Spleen (tissue), 7 donors: Measurements from ENCODE around the gene ARRB2.
"Not testable (repeated sequence)": the region's sequence is repeated elsewhere in the genome, so short reads cannot be mapped to it uniquely, and the experiment has no call there.

Experiments
- CTCF ChIP-seq, 11 experiments: fragments of 200-600 bp in 7 of 11; fragments of 450-650 bp in 4 of 11; sonication (generic) in 4 of 11; IDR thresholded peaks in 8 of 11; conservative IDR thresholded peaks in 3 of 11; 1 replicate in 7 of 11; 2 replicates in 4 of 11; pipeline versions ENCODE4 v1.4.0 to v1.8.0; 2016 to 2021; ENCODE audit warnings: antibody characterized with exemption in 11 of 11, inconsistent platforms in 4 of 11, mild to moderate bottlenecking in 1 of 11
- POLR2A ChIP-seq, 3 donors: fragments of 450-650 bp; IDR thresholded peaks; one replicate each; pipeline ENCODE4 v1.5.1; 2017; ENCODE audit warnings: antibody characterized with exemption in 3 of 3, mild to moderate bottlenecking in 1 of 3
- donor health status: DM: no; HTN: no; CAD: no; lungs with moderate emphysema.
- donor health status: DM: no; HTN: no; CAD: no.
- donor health status: DM: no; HTN: no; CAD: no.

DNA sequence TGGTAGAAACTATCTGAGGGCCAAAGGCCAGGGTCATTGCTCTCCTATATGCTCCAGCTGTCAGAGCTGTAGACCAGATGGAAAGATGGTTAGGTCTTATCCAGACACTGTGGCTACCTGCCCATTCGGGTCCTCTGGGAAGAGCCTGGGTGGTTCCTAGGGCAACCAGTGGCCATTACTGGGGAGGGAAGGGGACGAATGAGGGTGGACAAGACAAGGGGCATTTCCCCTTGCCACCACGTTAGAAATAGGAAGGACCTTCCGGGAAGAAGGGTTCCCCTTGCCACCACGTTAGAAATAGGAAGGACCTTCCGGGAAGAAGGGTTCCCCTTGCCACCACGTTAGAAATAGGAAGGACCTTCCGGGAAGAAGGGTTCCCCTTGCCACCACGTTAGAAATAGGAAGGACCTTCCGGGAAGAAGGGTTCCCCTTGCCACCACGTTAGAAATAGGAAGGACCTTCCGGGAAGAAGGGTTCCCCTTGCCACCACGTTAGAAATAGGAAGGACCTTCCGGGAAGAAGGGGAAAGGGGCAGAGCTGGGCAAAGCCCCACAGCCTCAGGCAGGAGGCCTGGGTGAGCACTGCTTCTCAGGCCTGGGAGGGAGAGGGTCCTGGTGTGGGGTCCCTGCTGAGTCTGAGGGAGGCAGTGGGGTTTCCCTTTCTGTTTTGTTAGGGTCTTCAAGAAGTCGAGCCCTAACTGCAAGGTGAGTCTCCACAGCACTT lies 4.1 kb downstream of the ARRB2 start:
- TF ChIP-seq CTCF (IDR thresholded peaks at IDR 0.05 in 8 of 11, conservative IDR thresholded peaks at IDR 0.05 in 3 of 11); POLR2A (IDR thresholded peaks at IDR 0.05): not testable (repeated sequence)
